Parathyroid adenoma (tissue), 2 donors: ENCODE data around the gene RAP2A.

ENCODE experiments used
- H2AFZ ChIP-seq: fragments of 300-600 bp; sonication (generic); one replicate; pipeline ENCODE4 v1.7.0; 2017; ENCODE audit warnings: antibody characterized with exemption, mild to moderate bottlenecking
- H3K27ac ChIP-seq: fragments of 300-600 bp; sonication (generic); one replicate; pipeline ENCODE4 v1.7.0; 2017
- H3K27me3 ChIP-seq: fragments of 300-600 bp; sonication (generic); one replicate; pipeline ENCODE4 v1.7.0; 2017; ENCODE audit warnings: low read length; ENCODE audit not compliant: control insufficient read depth, insufficient read depth
- H3K36me3 ChIP-seq: fragments of 300-600 bp; sonication (generic); one replicate; pipeline ENCODE4 v1.7.0; 2017; ENCODE audit warnings: low read length; ENCODE audit not compliant: control insufficient read depth, insufficient read depth
- H3K4me1 ChIP-seq: fragments of 300-600 bp; sonication (generic); one replicate; pipeline ENCODE4 v1.7.0; 2017; ENCODE audit warnings: control low read depth
- H3K4me2 ChIP-seq: fragments of 300-600 bp; sonication (generic); one replicate; pipeline ENCODE4 v1.7.0; 2017; ENCODE audit warnings: low read length
- H3K4me3 ChIP-seq: fragments of 300-600 bp; sonication (generic); one replicate; pipeline ENCODE4 v1.7.0; 2017; ENCODE audit warnings: low read depth, low read length
- H3K79me2 ChIP-seq: fragments of 300-600 bp; sonication (generic); one replicate; pipeline ENCODE4 v1.7.0; 2017; ENCODE audit warnings: control low read depth
- H3K9ac ChIP-seq: fragments of 300-600 bp; sonication (generic); one replicate; pipeline ENCODE4 v1.7.0; 2017; ENCODE audit warnings: mild to moderate bottlenecking
- H3K9me3 ChIP-seq: fragments of 300-600 bp; sonication (generic); one replicate; pipeline ENCODE4 v1.7.0; 2017; ENCODE audit warnings: low read length; ENCODE audit not compliant: control insufficient read depth
- CTCF ChIP-seq: fragments of 300-600 bp; sonication (generic); IDR thresholded peaks from one replicate; pipeline ENCODE4 v1.7.0; 2017; ENCODE audit warnings: antibody characterized with exemption, mild to moderate bottlenecking
- donor health status: primary hyperparathyroidism.

Gene RAP2A

GRCh38 chr13:97460004-97460775 lies 26.2 kb downstream of the RAP2A start:
- H3K4me2 ChIP-seq, result no peak overlapping the region

GRCh38 chr13:97460853-97461252 lies 26.9 kb downstream of the RAP2A start:
- no peak for TF ChIP-seq CTCF
- Histone ChIP-seq H3K27ac (no peak overlapping the region), H3K36me3 (no peaks in the 10 kb centered on the region), H3K4me1 (no peaks in the 10 kb centered on the region), H3K4me2 (no peak overlapping the region), H3K9ac (no peak overlapping the region), H3K79me2 (no peaks in the 10 kb centered on the region), H2AFZ (no peak overlapping the region), H3K9me3 (no peaks in the 10 kb centered on the region), H3K27me3 (no peaks in the 10 kb centered on the region), H3K4me3 (no peak overlapping the region)

More at GRCh38 chr13:97460004-97460775, 26.2 kb downstream of the RAP2A start:
- Histone ChIP-seq H3K79me2 (no peaks in the 10 kb centered on the region), H3K9me3 (no peaks in the 10 kb centered on the region), H2AFZ (no peak overlapping the region), H3K4me1 (no peaks in the 10 kb centered on the region), H3K27ac (no peak overlapping the region), H3K9ac (no peak overlapping the region), H3K27me3 (no peaks in the 10 kb centered on the region), H3K36me3 (no peaks in the 10 kb centered on the region), H3K4me3 (no peak overlapping the region)
- TF ChIP-seq CTCF, result no peak

GRCh38 chr13:97464561-97464960 lies 30.6 kb downstream of the RAP2A start:
- no peaks in the 10 kb centered on the region for H3K36me3 ChIP-seq
- H3K4me3 ChIP-seq, result no peak overlapping the region
- no peak overlapping the region for H2AFZ ChIP-seq
- no peaks in the 10 kb centered on the region for H3K9me3 ChIP-seq
- no peak for TF ChIP-seq CTCF
- H3K79me2 ChIP-seq, result no peaks in the 10 kb centered on the region
- no peak overlapping the region for H3K27ac ChIP-seq
- no peak overlapping the region for H3K9ac ChIP-seq
- no peaks in the 10 kb centered on the region for H3K27me3 ChIP-seq
- H3K4me2 ChIP-seq, result no peak overlapping the region
- no peaks in the 10 kb centered on the region for H3K4me1 ChIP-seq

GRCh38 chr13:97466722-97467121 lies 32.8 kb downstream of the RAP2A start:
- Histone ChIP-seq H3K4me2 (no peak overlapping the region), H3K9ac (no peak overlapping the region), H3K9me3 (no peaks in the 10 kb centered on the region), H3K4me3 (no peak overlapping the region), H3K27ac (no peak overlapping the region), H3K79me2 (no peaks in the 10 kb centered on the region), H2AFZ (no peak overlapping the region), H3K36me3 (no peaks in the 10 kb centered on the region), H3K4me1 (no peaks in the 10 kb centered on the region), H3K27me3 (no peaks in the 10 kb centered on the region)
- no peak for TF ChIP-seq CTCF

GRCh38 chr13:97468331-97468730 lies 34.4 kb downstream of the RAP2A start:
- Histone ChIP-seq H3K27ac (no peak overlapping the region), H3K4me1 (no peaks in the 10 kb centered on the region), H3K9ac (no peak overlapping the region), H3K36me3 (no peaks in the 10 kb centered on the region), H3K9me3 (no peaks in the 10 kb centered on the region), H3K27me3 (no peaks in the 10 kb centered on the region), H3K79me2 (no peaks in the 10 kb centered on the region), H2AFZ (no peak overlapping the region), H3K4me3 (no peak overlapping the region), H3K4me2 (no peak overlapping the region)
- no peak for TF ChIP-seq CTCF
